ENCODE data around the gene SLC2A6.

SLC2A6 gene

DNA sequence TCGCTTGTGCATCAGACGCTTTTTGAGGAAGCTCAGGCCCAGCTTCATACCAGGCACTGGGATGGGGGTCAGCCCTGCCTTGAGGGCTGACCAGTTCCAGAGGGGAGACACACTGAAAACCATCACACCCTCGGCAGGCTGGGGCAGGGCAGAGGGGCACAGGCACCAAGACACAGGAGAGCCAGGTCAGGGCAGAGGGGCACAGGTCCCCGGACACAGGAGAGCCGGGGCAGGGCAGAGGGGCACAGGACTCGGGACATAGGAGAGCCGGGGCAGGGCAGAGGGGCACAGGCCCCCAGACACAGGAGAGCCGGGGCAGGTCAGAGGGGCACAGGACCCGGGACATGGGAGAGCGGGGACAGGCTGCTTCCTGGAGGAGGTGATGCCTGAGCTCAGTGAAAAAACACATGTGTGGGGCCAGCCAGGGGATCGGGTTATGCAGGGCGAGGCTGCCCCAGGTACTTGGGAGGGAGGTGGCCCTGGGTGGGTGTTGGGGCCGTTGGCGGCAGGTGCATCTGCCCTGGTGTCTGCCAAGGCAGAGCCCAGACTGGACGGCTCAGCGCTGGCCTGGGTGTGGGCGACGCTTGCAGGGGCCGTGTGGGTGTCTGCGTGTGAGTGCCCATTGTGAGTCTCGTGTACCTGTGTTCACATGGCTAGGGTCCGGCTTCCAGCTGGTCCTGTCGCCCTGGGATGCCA, 15.1 kb upstream of the SLC2A6 start:
- no peak for DNase-seq (ENCODE audit: low read depth)
- TF ChIP-seq, protein P1, sequence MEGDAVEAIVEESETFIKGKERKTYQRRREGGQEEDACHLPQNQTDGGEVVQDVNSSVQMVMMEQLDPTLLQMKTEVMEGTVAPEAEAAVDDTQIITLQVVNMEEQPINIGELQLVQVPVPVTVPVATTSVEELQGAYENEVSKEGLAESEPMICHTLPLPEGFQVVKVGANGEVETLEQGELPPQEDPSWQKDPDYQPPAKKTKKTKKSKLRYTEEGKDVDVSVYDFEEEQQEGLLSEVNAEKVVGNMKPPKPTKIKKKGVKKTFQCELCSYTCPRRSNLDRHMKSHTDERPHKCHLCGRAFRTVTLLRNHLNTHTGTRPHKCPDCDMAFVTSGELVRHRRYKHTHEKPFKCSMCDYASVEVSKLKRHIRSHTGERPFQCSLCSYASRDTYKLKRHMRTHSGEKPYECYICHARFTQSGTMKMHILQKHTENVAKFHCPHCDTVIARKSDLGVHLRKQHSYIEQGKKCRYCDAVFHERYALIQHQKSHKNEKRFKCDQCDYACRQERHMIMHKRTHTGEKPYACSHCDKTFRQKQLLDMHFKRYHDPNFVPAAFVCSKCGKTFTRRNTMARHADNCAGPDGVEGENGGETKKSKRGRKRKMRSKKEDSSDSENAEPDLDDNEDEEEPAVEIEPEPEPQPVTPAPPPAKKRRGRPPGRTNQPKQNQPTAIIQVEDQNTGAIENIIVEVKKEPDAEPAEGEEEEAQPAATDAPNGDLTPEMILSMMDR (conservative IDR thresholded peaks at IDR 0.05; ENCODE audit: low read depth, low read length): no peak
- H3K4me3 ChIP-seq (ENCODE audit: low read length): no peak overlapping the region

DNA sequence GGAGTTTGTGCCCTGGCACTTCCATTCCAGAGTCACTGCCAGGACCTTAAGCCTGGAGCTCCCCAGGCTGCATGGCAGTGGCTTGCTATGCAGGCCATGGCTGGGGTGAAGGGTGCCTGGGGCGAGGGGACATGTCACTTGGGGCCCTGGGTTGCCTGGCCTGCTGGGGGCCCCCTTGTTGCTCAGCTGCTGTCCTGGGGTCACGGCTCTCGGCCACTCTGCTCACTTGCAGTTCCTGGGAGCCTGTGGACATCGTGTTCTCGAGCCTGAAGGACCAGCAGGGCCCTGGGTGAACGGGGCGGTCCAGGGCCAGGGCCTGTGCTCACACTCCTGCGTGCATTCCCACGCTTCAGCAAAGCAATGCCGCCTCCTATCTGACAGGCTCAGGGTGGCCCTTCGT, 14.5 kb upstream of the SLC2A6 start:
- TF ChIP-seq, protein P1 (conservative IDR thresholded peaks at IDR 0.05; ENCODE audit: low read depth, low read length): no peak
- no peak overlapping the region for H3K4me3 ChIP-seq (ENCODE audit: low read length)
- no peak for DNase-seq (ENCODE audit: low read depth)

DNA sequence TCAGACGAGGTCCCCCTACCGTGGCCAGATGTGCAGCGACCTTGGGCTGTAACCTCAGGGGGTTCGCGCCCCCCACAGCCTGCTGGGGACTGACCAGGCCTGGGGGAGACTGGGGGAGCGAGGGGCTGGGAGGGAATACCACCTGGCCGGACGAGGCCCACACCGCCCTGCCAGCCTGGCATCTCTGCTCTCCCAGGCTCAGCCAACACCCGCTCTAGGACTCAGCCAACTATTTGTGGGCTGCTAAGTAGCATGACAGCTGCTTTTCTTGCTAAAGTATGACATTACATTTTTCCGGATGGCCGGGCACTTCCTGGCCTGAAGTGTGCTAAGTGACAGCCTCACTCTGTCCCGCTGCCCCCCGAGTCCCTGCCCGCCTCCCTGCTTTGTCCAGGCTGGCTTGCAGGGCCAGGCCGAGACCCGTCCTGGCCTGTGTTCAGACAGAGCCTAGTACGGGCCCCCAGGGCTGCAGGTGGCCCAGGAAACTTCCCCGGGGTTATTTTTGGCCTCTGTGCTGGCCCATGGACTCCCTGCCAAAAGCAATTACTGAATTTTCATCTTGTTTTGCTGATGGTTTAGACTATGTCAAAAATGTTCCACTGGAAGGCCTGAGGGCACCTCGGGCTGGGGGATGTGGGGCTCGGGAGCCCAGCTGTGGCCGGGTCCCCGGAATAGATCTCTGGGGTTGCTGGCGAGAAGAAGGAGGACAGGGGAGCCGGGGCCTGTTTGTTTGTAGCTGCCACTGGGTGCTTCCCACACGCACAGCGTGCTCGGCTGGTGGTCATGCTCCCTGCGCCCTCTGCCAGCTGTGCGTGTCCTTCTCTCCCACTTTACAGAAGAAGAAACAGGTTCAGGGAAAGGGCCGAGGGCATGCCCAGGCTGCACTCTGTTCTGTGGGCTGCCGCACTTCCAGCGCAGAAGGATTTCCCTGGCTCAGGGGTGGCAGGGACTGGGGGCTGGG, 13.4 kb upstream of the SLC2A6 start:
- DNase-seq (ENCODE audit: low read depth): no peak
- TF ChIP-seq, protein P1 (conservative IDR thresholded peaks at IDR 0.05; ENCODE audit: low read depth, low read length): no peak
- H3K4me3 ChIP-seq (ENCODE audit: low read length): no peak overlapping the region

DNA sequence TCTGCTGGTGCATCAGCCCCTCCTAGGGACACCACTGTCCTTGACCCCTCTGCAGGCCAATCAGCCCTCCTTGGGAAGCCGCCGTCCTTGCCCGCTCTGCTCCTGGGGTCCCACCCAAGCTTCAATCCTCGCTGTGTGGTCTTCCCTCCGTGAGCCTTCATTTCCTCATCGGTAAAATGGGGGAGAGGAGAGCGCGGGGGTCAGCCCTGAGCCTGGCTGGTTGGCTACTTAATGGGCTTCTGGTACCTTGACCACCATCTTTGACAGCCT, 12.7 kb upstream of the SLC2A6 start:
- no peak overlapping the region for H3K4me3 ChIP-seq (ENCODE audit: low read length)
- TF ChIP-seq, protein P1 (conservative IDR thresholded peaks at IDR 0.05; ENCODE audit: low read depth, low read length): no peak
- no peak for DNase-seq (ENCODE audit: low read depth)

DNA sequence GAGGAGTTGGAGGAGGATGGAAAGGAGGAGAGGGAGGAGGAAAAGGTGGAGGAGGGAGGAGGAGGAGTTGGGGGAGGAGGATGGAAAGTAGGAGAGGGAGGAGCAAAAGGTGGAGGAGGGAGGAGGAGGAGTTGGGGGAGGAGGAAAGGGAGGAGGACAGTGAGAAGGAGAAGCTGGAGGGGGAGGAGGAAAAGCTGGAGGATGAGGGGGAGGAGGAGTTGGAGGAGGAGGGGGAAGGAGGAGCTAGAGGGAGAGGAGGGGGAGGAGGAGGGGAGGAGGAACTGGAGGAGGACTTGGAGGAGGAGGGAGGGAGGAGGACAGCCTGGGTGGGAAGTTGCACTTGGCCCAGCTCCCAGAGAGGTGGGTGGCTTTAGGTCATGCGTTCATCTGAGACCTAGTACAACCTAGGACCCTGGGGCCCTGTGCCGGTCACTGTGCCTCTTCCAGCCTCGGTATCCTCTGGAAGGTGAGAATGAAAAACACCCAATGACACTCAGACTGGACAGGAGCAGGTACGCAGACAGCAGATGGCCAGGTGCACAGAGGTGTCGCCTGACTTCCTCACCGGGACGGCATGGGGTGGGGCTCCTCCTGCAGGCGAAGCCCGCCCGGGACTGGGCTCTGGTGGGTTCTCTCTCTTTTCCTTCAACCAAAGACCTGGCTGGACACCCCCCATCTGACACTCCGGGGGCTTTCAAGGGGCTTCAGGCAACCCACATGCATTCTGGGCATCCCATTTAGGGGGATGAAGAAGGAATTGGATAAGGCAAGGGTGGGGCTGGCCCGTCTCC, 12.2 kb upstream of the SLC2A6 start:
- TF ChIP-seq, protein P1 (conservative IDR thresholded peaks at IDR 0.05; ENCODE audit: low read depth, low read length): no peak
- no peak overlapping the region for H3K4me3 ChIP-seq (ENCODE audit: low read length)
- DNase-seq (ENCODE audit: low read depth): no peak

DNA sequence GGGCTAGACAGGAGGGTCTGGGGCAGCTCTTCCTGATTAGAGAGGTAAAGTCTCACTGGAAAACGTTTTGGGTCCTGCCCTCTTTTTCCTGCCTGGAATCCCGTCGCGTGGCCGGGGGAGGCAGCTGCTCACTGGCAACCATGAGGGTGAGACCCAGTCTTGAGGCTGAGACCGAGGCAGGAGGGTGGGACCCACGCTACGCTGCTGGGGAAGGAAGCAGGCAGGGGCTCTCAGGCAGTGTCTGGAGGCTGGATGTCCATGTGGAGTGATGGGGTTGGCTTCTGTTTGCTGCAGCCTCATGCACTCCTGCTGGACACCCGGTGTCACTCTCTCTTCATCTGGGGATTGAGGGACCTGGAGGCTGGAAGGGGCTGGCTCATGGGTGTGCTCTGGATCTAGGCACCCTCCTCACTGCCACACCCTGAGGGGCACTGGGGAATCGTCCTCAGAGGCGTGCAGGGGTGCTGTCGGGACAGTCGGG, 11.3 kb upstream of the SLC2A6 start:
- no peak overlapping the region for H3K4me3 ChIP-seq (ENCODE audit: low read length)
- DNase-seq (ENCODE audit: low read depth): no peak
- TF ChIP-seq, protein P1 (conservative IDR thresholded peaks at IDR 0.05; ENCODE audit: low read depth, low read length): no peak

Measured in retinal pigment epithelial cell (primary cell).